ENCODE results near the gene ATP1A3.

DNA sequence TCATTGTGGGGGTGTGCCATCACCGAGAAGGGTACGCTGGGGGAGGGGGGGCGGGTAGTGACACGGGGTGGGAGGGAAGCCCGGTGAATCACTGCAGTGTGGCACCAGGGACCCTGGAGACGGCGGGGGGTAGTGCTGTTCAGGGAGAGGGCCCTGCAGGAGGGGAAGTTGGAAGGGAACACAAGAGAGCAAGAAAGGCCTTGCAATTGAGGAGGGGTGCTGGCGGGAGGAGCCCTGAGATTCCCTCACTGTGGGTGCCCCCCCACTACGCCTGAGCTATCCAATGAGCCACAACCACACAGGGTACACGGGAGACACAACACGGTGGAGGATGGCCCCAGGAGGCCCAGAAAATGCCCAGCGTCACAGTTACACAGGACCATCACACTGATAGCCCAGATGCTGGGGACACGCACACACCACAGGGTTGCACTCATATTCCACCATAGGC, 516 bp upstream of the ATP1A3 start:
- TF ChIP-seq, protein P1, sequence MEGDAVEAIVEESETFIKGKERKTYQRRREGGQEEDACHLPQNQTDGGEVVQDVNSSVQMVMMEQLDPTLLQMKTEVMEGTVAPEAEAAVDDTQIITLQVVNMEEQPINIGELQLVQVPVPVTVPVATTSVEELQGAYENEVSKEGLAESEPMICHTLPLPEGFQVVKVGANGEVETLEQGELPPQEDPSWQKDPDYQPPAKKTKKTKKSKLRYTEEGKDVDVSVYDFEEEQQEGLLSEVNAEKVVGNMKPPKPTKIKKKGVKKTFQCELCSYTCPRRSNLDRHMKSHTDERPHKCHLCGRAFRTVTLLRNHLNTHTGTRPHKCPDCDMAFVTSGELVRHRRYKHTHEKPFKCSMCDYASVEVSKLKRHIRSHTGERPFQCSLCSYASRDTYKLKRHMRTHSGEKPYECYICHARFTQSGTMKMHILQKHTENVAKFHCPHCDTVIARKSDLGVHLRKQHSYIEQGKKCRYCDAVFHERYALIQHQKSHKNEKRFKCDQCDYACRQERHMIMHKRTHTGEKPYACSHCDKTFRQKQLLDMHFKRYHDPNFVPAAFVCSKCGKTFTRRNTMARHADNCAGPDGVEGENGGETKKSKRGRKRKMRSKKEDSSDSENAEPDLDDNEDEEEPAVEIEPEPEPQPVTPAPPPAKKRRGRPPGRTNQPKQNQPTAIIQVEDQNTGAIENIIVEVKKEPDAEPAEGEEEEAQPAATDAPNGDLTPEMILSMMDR (IDR thresholded peaks at IDR 0.05): no peak
- no peak for TF ChIP-seq ZFX (IDR thresholded peaks at IDR 0.05; ENCODE audit: borderline replicate concordance)
